ENCODE data around the gene MTUS2.
A peak's percentile ranks its signal among the peaks of the same experiment; 100 is the strongest.

The MTUS2 gene

DNA sequence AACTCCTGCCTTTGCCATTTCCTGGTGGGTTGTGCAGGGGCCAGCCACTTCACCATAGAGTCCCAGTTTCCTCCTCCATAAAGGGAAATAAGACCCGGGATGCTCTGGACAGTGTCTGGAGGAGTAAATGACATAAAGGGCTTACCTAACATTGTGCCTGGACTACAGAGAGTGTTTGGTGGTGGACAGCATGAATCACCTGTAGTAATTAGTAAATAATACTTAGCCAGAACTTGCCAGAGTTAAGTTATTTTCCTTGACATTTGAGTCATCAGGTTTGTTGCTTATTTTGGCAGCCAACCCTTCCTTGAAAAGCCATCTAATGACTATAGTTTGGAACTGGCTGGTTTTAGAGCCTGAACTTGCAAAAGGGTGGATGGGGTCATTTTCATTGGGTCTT, 616.2 kb downstream of the MTUS2 start:
- DNase-seq (ENCODE audit: low read depth): peak; percentile 65
- H3K4me3 ChIP-seq (ENCODE audit: low read depth, low read length): no peak overlapping the region
- TF ChIP-seq, protein P1, sequence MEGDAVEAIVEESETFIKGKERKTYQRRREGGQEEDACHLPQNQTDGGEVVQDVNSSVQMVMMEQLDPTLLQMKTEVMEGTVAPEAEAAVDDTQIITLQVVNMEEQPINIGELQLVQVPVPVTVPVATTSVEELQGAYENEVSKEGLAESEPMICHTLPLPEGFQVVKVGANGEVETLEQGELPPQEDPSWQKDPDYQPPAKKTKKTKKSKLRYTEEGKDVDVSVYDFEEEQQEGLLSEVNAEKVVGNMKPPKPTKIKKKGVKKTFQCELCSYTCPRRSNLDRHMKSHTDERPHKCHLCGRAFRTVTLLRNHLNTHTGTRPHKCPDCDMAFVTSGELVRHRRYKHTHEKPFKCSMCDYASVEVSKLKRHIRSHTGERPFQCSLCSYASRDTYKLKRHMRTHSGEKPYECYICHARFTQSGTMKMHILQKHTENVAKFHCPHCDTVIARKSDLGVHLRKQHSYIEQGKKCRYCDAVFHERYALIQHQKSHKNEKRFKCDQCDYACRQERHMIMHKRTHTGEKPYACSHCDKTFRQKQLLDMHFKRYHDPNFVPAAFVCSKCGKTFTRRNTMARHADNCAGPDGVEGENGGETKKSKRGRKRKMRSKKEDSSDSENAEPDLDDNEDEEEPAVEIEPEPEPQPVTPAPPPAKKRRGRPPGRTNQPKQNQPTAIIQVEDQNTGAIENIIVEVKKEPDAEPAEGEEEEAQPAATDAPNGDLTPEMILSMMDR (conservative IDR thresholded peaks at IDR 0.05; ENCODE audit: low read depth, low read length): no peak

DNA sequence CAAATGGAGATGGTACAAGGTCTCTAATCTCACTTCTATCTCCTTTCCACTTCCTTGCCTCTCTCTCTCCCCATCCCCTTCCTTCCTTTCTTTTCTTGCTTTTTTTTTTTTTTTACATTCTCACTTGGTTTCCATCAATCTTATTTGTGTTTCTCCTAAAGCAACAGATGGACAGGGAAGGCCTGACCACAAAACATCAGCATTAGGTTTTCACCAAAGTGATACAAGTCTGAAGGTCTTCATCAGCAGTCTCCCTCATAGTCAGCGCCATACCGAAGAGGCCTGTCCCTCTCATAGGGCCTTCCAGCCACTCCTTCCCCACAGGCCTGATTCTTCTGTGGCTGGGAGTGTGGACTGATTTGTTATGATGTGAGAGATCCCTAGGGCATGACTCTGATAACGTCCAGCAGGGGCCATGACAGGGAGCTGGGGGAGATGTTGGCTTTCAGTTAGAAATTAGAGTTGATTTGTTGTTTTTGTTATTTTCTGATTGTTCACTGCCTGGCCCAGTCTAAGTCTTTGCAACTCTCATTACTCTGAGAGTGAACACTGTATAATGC, 616.7 kb downstream of the MTUS2 start:
- DNase-seq (ENCODE audit: low read depth): no peak
- TF ChIP-seq, protein P1 (conservative IDR thresholded peaks at IDR 0.05; ENCODE audit: low read depth, low read length): no peak
- H3K4me3 ChIP-seq (ENCODE audit: low read depth, low read length): no peak overlapping the region

- no peak overlapping the region for H3K4me3 ChIP-seq (ENCODE audit: low read depth, low read length)
- TF ChIP-seq, protein P1 (conservative IDR thresholded peaks at IDR 0.05; ENCODE audit: low read depth, low read length): no peak
- peak; percentile 75 for DNase-seq (ENCODE audit: low read depth)
Observed at GRCh38 chr13:29438769-29439168, 618.6 kb downstream of the MTUS2 start.

DNA sequence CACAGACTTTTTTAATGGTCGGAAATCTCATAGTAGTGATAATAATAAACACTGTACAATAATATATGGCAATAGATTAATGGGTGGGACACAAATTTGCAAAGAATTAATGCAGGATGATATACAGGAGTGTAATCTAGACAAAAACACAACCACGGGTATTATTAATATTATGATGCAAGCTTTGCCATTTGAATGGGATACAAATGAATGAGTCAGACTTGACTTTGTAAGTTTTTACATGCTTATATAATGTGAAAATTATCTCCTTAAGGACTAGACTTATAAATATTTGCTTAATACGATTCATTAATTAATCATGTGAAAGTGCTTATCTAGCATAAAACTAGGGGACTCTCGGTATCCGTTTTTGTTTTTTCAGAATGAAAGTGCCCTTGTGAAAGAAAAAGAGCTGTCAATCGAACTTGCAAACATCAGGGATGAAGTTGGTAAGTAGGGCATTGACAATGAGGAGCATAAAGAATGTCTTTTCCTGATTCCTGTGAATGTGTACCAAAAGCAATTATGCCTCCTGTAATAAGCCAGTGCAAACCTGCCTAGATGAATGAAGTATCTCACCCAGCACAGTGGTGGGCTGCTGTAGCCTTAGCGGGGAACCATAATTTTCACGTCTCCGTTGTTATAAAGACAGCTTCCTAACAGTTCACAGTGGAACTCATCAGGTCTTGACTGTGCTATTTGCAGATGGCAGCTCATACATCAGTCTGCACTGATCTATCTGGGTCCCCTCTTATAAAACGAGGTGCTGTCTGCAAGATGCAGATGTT, 619.7 kb downstream of the MTUS2 start:
- DNase-seq (ENCODE audit: low read depth): peak; percentile 6
- TF ChIP-seq, protein P1 (conservative IDR thresholded peaks at IDR 0.05; ENCODE audit: low read depth, low read length): no peak
- no peak overlapping the region for H3K4me3 ChIP-seq (ENCODE audit: low read depth, low read length)

- TF ChIP-seq, protein P1 (conservative IDR thresholded peaks at IDR 0.05; ENCODE audit: low read depth, low read length): no peak
- DNase-seq (ENCODE audit: low read depth): no peak
- H3K4me3 ChIP-seq (ENCODE audit: low read depth, low read length): no peak overlapping the region
Observed at GRCh38 chr13:29441306-29441705, 621.2 kb downstream of the MTUS2 start.

GRCh38 chr13:29446016-29446415, 625.9 kb downstream of the MTUS2 start:
- DNase-seq (ENCODE audit: low read depth): no peak
- TF ChIP-seq, protein P1 (conservative IDR thresholded peaks at IDR 0.05; ENCODE audit: low read depth, low read length): no peak
- no peak overlapping the region for H3K4me3 ChIP-seq (ENCODE audit: low read depth, low read length)

- H3K4me3 ChIP-seq (ENCODE audit: low read depth, low read length): no peak overlapping the region
- TF ChIP-seq, protein P1 (conservative IDR thresholded peaks at IDR 0.05; ENCODE audit: low read depth, low read length): no peak
- no peak for DNase-seq (ENCODE audit: low read depth)
Observed at GRCh38 chr13:29448174-29448573, 628.0 kb downstream of the MTUS2 start.
